Stimulated activated CD4-positive, alpha-beta T cell treated with anti-CD3 and anti-CD28 coated beads, Interleukin-4, amount 100 ng/mL, for 1 hour (primary cell): ENCODE measurements around the gene COL18A1.
"Not testable (repeated sequence)": the region's sequence is repeated elsewhere in the genome, so short reads cannot be mapped to it uniquely, and the experiment has no call there.

Experiments used
- DNase-seq: peaks from one replicate; pipeline ENCODE4 v3.0.0-alpha.2; 2020

Gene COL18A1

GRCh38 chr21:45429221-45430175 is 24.5 kb downstream of the COL18A1 start:
- DNase-seq: no peak

- DNase-seq: no peak
Measured at GRCh38 chr21:45430521-45431501, 25.8 kb downstream of the COL18A1 start.

GRCh38 chr21:45431781-45432572 is 27.0 kb downstream of the COL18A1 start:
- no peak for DNase-seq

- no peak for DNase-seq
Measured at GRCh38 chr21:45432575-45433255, 27.8 kb downstream of the COL18A1 start.

- no peak for DNase-seq
Measured at GRCh38 chr21:45433301-45433700, 28.3 kb downstream of the COL18A1 start.

GRCh38 chr21:45433911-45434644 is 29.1 kb downstream of the COL18A1 start:
- no peak for DNase-seq

GRCh38 chr21:45434645-45435217 is 29.8 kb downstream of the COL18A1 start:
- DNase-seq: no peak

- no peak for DNase-seq
Measured at GRCh38 chr21:45435405-45435981, 30.5 kb downstream of the COL18A1 start.

GRCh38 chr21:45436351-45437065 is 31.5 kb downstream of the COL18A1 start:
- no peak for DNase-seq

- not testable (repeated sequence) for DNase-seq
Measured at GRCh38 chr21:45437844-45438243, 32.9 kb downstream of the COL18A1 start.

GRCh38 chr21:45438391-45439145 is 33.6 kb downstream of the COL18A1 start:
- DNase-seq: no peak

GRCh38 chr21:45439161-45439872 is 34.4 kb downstream of the COL18A1 start:
- DNase-seq: peak; percentile 87

GRCh38 chr21:45439901-45440461 is 35.0 kb downstream of the COL18A1 start:
- DNase-seq: no peak

- DNase-seq: no peak
Measured at GRCh38 chr21:45440736-45441350, 35.9 kb downstream of the COL18A1 start.

GRCh38 chr21:45441431-45442255 is 36.7 kb downstream of the COL18A1 start:
- DNase-seq: no peak

GRCh38 chr21:45442276-45442675 is 37.3 kb downstream of the COL18A1 start:
- no peak for DNase-seq
